VCaP (cell line): Measurements from ENCODE around the gene C12orf42.

Experiments
- H3K27ac ChIP-seq: fragments of 450-650 bp; 2 replicates; pipeline ENCODE4 v1.5.1; 2017
- CTCF ChIP-seq: fragments of 450-650 bp; conservative IDR thresholded peaks from 2 replicates; pipeline ENCODE4 v1.5.1; 2017; ENCODE audit warnings: mild to moderate bottlenecking, moderate library complexity

C12orf42 gene

GRCh38 chr12:103392722-103393121 lies 103.0 kb downstream of the C12orf42 start:
- H3K27ac ChIP-seq = no peak overlapping the region
- no peak for TF ChIP-seq CTCF

GRCh38 chr12:103391103-103391502 lies 104.7 kb downstream of the C12orf42 start:
- no peak for TF ChIP-seq CTCF
- H3K27ac ChIP-seq = no peak overlapping the region

- no peak for TF ChIP-seq CTCF
- no peak overlapping the region for H3K27ac ChIP-seq
These were observed 108.4 kb downstream of the C12orf42 start for GRCh38 chr12:103387385-103387784.

GRCh38 chr12:103386451-103386850 lies 109.3 kb downstream of the C12orf42 start:
- TF ChIP-seq CTCF = no peak
- no peak overlapping the region for H3K27ac ChIP-seq

GRCh38 chr12:103382736-103383346 lies 112.9 kb downstream of the C12orf42 start:
- no peak overlapping the region for H3K27ac ChIP-seq
- no peak for TF ChIP-seq CTCF

GRCh38 chr12:103382119-103382518 lies 113.6 kb downstream of the C12orf42 start:
- TF ChIP-seq CTCF = no peak
- H3K27ac ChIP-seq = no peak overlapping the region

- TF ChIP-seq CTCF = no peak
- no peak overlapping the region; the same call in 1 of the 2 replicates for H3K27ac ChIP-seq
These were observed 116.1 kb downstream of the C12orf42 start for GRCh38 chr12:103379670-103380069.
